Activated CD4-positive, alpha-beta T cell treated with anti-CD3 and anti-CD28 coated beads for 36 hours (primary cell): ENCODE measurements around the gene SLC35B1. TPM values are rescaled to one million over a fixed set of nuclear protein-coding genes. Genes with fewer than 3 reads are reported as not detected.
A peak's percentile ranks its signal among the peaks of the same experiment; 100 is the strongest.
"Not testable (repeated sequence)": the region's sequence is repeated elsewhere in the genome, so short reads cannot be mapped to it uniquely, and the experiment has no call there.

ENCODE experiments used
- ATAC-seq: fragments of 200-7000 bp; cut with Tn5 transposase; one replicate; pipeline ENCODE4 v1.10.0; 2021; ENCODE audit warnings: mild to moderate bottlenecking, moderate library complexity
- CTCF ChIA-PET: fragments of 350-600 bp; sonication (Branson Sonifier 250); formaldehyde crosslinking; loops from one replicate; lab custom pipeline; 2021; ENCODE audit warnings: antibody characterized with exemption; lab: Charles Lee
- POLR2A ChIA-PET: fragments of 350-600 bp; sonication (Branson Sonifier 250); formaldehyde crosslinking; loops from one replicate; lab custom pipeline; 2021; ENCODE audit warnings: antibody characterized with exemption, inconsistent platforms; lab: Charles Lee
- DNase-seq: peaks from one replicate; pipeline ENCODE4 v3.0.0-alpha.2; 2020
- H3K27ac Mint-ChIP-seq: one replicate; pipeline ENCODE4 v1.8.0; 2021; ENCODE audit warnings: mixed read lengths
- H3K27me3 Mint-ChIP-seq: one replicate; pipeline ENCODE4 v1.8.0; 2021; ENCODE audit warnings: mixed read lengths
- H3K36me3 Mint-ChIP-seq: one replicate; pipeline ENCODE4 v1.8.0; 2021; ENCODE audit warnings: low read depth, mixed read lengths
- H3K4me1 Mint-ChIP-seq: one replicate; pipeline ENCODE4 v1.8.0; 2021; ENCODE audit warnings: mixed read lengths
- H3K4me3 Mint-ChIP-seq: one replicate; pipeline ENCODE4 v1.8.0; 2021; ENCODE audit warnings: mild to moderate bottlenecking, moderate library complexity, mixed read lengths
- H3K9me3 Mint-ChIP-seq: one replicate; pipeline ENCODE4 v1.8.0; 2021; ENCODE audit warnings: low read depth, mixed read lengths
- intact Hi-C, 2 experiments: fragments of 100-400 bp; cut with DNase I in 1 of 2; cut with micrococcal nuclease in 1 of 2; formaldehyde crosslinking; loops; one replicate each; pipeline versions ENCODE4 v1.14.2 to v1.15.1; 2022 to 2024; cut with DNase I, micrococcal nuclease
- total RNA-seq, 2 experiments: library from RNA; stranded (reverse); gene quantifications; one replicate each; pipeline ENCODE4 v1.2.3, GENCODE V29; 2021

The SLC35B1 gene
- total RNA-seq, 2 experiments from 2014 or later: 43.9 to 59.4 TPM

GRCh38 chr17:49674507-49674906 is 33.3 kb downstream of the SLC35B1 start:
- H3K9me3 Mint-ChIP-seq: no peaks in the 10 kb centered on the region
- H3K4me3 Mint-ChIP-seq: no peak overlapping the region
- no peak for DNase-seq
- POLR2A ChIA-PET: interaction anchor here (0.6 kb wide), 1 partner anchor 104 kb away, joined by 3 read pairs; no protein-coding TSS in a partner anchor
- H3K36me3 Mint-ChIP-seq: peaks cover 37% of the 10 kb centered on the region
- CTCF ChIA-PET: interaction anchor here (0.6 to 1.6 kb wide), 10 partner anchors 9 to 595 kb away, joined by 3 to 8 read pairs (median 3); no protein-coding TSS in a partner anchor
- intact Hi-C loops: no loop called here
- peak overlapping the region; percentile 96 for H3K27ac Mint-ChIP-seq
- no peaks in the 10 kb centered on the region for H3K27me3 Mint-ChIP-seq
- no peak for ATAC-seq
- peaks cover 64% of the 10 kb centered on the region for H3K4me1 Mint-ChIP-seq

- peaks cover 37% of the 10 kb centered on the region for H3K36me3 Mint-ChIP-seq
- H3K4me1 Mint-ChIP-seq: peaks cover 64% of the 10 kb centered on the region
- ATAC-seq, H3K4me3 Mint-ChIP-seq, H3K27me3 Mint-ChIP-seq, POLR2A ChIA-PET, DNase-seq, intact Hi-C loops, H3K27ac Mint-ChIP-seq, H3K9me3 Mint-ChIP-seq: not testable (repeated sequence)
- CTCF ChIA-PET: interaction anchor here (0.6 to 1.6 kb wide), 6 partner anchors 12 to 594 kb away, joined by 3 to 8 read pairs (median 4); no protein-coding TSS in a partner anchor
Observed at GRCh38 chr17:49673679-49674078, 34.1 kb downstream of the SLC35B1 start.

DNA sequence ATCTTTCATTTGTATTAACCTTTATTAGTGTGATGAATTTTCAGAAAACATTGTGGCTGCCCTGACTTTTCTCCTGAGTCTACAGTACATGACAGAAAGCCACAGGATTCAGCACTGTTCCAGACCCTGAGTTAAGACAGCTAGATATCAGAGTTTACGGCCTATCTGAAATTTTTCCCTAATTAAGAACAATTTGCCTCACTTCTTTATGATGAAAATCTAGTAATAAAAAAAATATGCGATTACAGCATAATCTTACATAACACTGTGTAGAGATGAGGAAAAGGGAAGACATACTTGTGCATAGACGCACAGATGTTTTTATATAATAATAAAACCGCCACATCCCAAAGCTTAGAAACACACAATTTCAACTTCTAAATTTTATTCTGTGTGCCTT is 37.1 kb downstream of the SLC35B1 start:
- Mint-ChIP-seq H3K27ac (no peak overlapping the region), H3K9me3 (no peaks in the 10 kb centered on the region), H3K27me3 (no peaks in the 10 kb centered on the region), H3K36me3 (peaks cover 24% of the 10 kb centered on the region), H3K4me1 (peaks cover 58% of the 10 kb centered on the region), H3K4me3 (no peak overlapping the region)
- ATAC-seq (no peak), DNase-seq (no peak)
- intact Hi-C loops: no loop called here
- ChIA-PET POLR2A (interaction anchor here (0.7 kb wide), 1 partner anchor 55 kb away, joined by 3 read pairs; no protein-coding TSS in a partner anchor), CTCF (interaction anchor here (0.7 to 1.4 kb wide), 4 partner anchors 10 to 101 kb away, joined by 3 to 4 read pairs (median 3); no protein-coding TSS in a partner anchor)

- DNase-seq (no peak), ATAC-seq (no peak)
- Mint-ChIP-seq H3K4me1 (peaks cover 58% of the 10 kb centered on the region), H3K4me3 (no peak overlapping the region), H3K27ac (no peak overlapping the region), H3K27me3 (no peaks in the 10 kb centered on the region), H3K9me3 (no peaks in the 10 kb centered on the region), H3K36me3 (peaks cover 19% of the 10 kb centered on the region)
- ChIA-PET POLR2A (no interaction called here), CTCF (interaction anchor here (0.6 to 1.3 kb wide), 5 partner anchors 16 to 232 kb away, joined by 3 read pairs; no protein-coding TSS in a partner anchor)
- intact Hi-C loops: no loop called here
Observed at GRCh38 chr17:49670002-49670401, 37.8 kb downstream of the SLC35B1 start.

GRCh38 chr17:49667854-49668253 is 39.9 kb downstream of the SLC35B1 start:
- H3K4me3 Mint-ChIP-seq: no peak overlapping the region
- H3K9me3 Mint-ChIP-seq: no peaks in the 10 kb centered on the region
- peaks cover 18% of the 10 kb centered on the region for H3K36me3 Mint-ChIP-seq
- CTCF ChIA-PET: no interaction called here
- DNase-seq (peak; percentile 23), ATAC-seq (peak; percentile 19)
- peaks cover 57% of the 10 kb centered on the region for H3K4me1 Mint-ChIP-seq
- POLR2A ChIA-PET: no interaction called here
- H3K27ac Mint-ChIP-seq: no peak overlapping the region
- intact Hi-C loops: no loop called here
- no peaks in the 10 kb centered on the region for H3K27me3 Mint-ChIP-seq

DNA sequence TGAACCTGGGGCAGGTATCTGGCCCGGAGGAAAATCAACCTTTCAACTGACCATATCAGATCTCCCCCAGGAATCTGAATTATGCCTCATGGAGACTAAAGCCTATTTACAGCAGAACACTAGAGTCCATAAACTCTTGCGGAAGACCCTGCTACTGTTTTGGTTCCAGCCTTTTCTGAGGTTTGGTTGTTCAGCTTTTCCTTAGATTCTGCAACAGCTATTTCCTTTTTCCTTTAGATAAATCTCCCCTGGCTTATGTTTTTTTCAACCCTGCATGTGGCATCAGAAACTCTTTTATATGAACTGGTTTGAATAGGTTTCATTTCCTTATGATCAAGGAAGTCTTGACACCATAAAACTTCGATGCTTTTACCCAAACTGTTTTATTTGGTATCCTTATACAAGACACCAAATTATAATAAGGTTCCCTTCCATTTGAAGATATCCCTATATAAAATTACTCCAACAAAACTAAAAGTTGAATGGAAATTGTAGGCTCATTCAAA is 43.0 kb downstream of the SLC35B1 start:
- Mint-ChIP-seq H3K4me1 (peaks cover 51% of the 10 kb centered on the region), H3K27ac (peak overlapping the region; percentile 27), H3K4me3 (no peak overlapping the region), H3K9me3 (no peaks in the 10 kb centered on the region), H3K36me3 (peaks cover 17% of the 10 kb centered on the region), H3K27me3 (no peaks in the 10 kb centered on the region)
- CTCF ChIA-PET: interaction anchor here (0.7 to 1.8 kb wide), 5 partner anchors 10 to 324 kb away, joined by 3 to 4 read pairs (median 4); no protein-coding TSS in a partner anchor
- POLR2A ChIA-PET: interaction anchor here (0.7 kb wide), 1 partner anchor 11 kb away, joined by 3 read pairs; no protein-coding TSS in a partner anchor
- DNase-seq: no peak
- ATAC-seq: no peak
- intact Hi-C loops: no loop called here

DNA sequence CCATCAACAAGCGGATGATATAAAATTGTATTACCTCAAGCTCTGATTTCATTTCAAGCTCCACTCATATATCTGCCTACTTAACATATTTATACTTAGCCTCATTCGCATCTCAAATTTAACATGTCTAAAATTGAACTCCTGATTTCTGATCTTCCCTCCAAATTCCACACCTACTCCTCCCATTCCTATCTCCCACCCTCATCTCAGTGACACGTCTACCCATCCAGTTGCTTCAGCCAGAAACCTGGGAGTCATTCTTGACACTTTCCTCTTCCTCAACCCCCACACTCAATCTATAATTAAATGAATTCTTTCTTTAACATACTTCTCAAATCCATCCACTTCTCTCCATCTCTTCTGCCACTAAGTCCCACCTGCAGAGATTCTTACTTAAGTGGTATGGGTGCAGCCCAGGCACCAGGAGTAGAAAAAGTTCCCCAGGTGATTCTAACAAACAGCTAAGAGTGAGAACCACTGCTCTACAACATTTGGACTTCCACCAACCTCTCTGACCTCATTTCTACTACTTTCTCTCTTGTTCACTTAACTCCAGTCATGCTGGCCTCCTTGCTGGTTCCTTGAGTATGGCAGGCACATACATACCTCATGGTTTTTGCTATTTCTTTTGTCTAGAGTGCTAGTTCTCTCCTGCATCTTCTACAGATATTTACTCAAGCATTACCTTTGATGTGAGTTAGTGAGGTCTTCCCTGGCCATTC is 47.9 kb downstream of the SLC35B1 start:
- CTCF ChIA-PET: interaction anchor here (0.6 to 1.4 kb wide), 4 partner anchors 11 to 494 kb away, joined by 3 to 4 read pairs (median 4); no protein-coding TSS in a partner anchor
- POLR2A ChIA-PET: no interaction called here
- ATAC-seq: peak; percentile 65
- peaks cover 26% of the 10 kb centered on the region for H3K36me3 Mint-ChIP-seq
- H3K4me3 Mint-ChIP-seq: no peak overlapping the region
- H3K27ac Mint-ChIP-seq: no peak overlapping the region
- H3K27me3 Mint-ChIP-seq: no peaks in the 10 kb centered on the region
- peaks cover 55% of the 10 kb centered on the region for H3K4me1 Mint-ChIP-seq
- H3K9me3 Mint-ChIP-seq: no peaks in the 10 kb centered on the region
- intact Hi-C loops: no loop called here
- no peak for DNase-seq

DNA sequence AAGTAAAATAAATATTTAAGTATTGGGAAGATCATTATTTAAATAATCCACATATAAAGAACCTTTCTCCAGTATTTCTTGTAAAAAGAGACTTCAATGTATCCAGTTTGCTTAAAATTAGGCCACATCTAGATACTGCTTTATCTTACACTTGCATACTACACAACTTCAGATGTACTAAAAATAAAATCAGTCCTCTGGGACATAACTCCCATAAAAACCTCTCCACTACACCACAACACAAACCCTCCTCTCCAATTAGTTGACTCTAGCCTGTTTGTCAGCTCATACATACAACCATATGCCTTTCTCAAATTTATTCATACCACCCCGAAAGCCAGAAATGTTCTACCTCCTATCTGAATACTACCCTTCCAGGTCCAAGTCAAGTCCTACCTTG is 51.5 kb downstream of the SLC35B1 start:
- no peak for ATAC-seq
- Mint-ChIP-seq H3K4me3 (no peak overlapping the region), H3K36me3 (peaks cover 25% of the 10 kb centered on the region), H3K27me3 (no peaks in the 10 kb centered on the region), H3K9me3 (no peaks in the 10 kb centered on the region), H3K4me1 (peaks cover 56% of the 10 kb centered on the region), H3K27ac (no peak overlapping the region)
- CTCF ChIA-PET: interaction anchor here (0.7 kb wide), 2 partner anchors 740 to 1304 kb away, joined by 3 read pairs; no protein-coding TSS in a partner anchor
- no peak for DNase-seq
- POLR2A ChIA-PET: no interaction called here
- intact Hi-C loops: no loop called here

Other genes with a start within 250 kb of the SLC35B1 start
- under 1 TPM; 0.21 to 0.46 TPM for gene NGFR, start 212.7 kb downstream of the SLC35B1 start, total RNA-seq
- under 1 TPM; 0.09 TPM for gene NXPH3, start 132.1 kb downstream of the SLC35B1 start, total RNA-seq
- gene SPOP, start 29.9 kb downstream of the SLC35B1 start, total RNA-seq: 10 to 100 TPM; 57.0 to 64.6 TPM
- 10 to 100 TPM; 14.1 to 15.4 TPM for gene FAM117A, start 56.2 kb upstream of the SLC35B1 start, total RNA-seq
- 10 to 100 TPM; 63.5 to 93.0 TPM for gene KAT7, start 80.7 kb upstream of the SLC35B1 start, total RNA-seq
- gene TAC4, start 140.1 kb upstream of the SLC35B1 start, total RNA-seq: not detected